Suppressor macrophage (primary cell): ENCODE results near the gene TMEM240.
"Not testable (repeated sequence)": the region's sequence is repeated elsewhere in the genome, so short reads cannot be mapped to it uniquely, and the experiment has no call there.

Experiments used
- DNase-seq, 4 experiments: peaks; one replicate each; pipeline ENCODE4 v3.0.0-alpha.2; 2020 to 2022

TMEM240 gene

GRCh38 chr1:1556961-1557360 is 16.5 kb upstream of the TMEM240 start:
- not testable (repeated sequence) for DNase-seq

- no peak for DNase-seq
Observed at GRCh38 chr1:1556505-1556904, 16.1 kb upstream of the TMEM240 start.

- DNase-seq = no peak
Observed at GRCh38 chr1:1554926-1555915, 14.8 kb upstream of the TMEM240 start.

GRCh38 chr1:1554550-1554925 is 14.1 kb upstream of the TMEM240 start:
- DNase-seq = no peak

GRCh38 chr1:1553821-1554494 is 13.5 kb upstream of the TMEM240 start:
- DNase-seq = no peak

GRCh38 chr1:1552263-1552639 is 11.8 kb upstream of the TMEM240 start:
- no peak for DNase-seq

- no peak for DNase-seq
Observed at GRCh38 chr1:1551524-1552262, 11.3 kb upstream of the TMEM240 start.

GRCh38 chr1:1550591-1551432 is 10.4 kb upstream of the TMEM240 start:
- no peak for DNase-seq

- no peak for DNase-seq
Observed at GRCh38 chr1:1550087-1550486, 9.7 kb upstream of the TMEM240 start.

- no peak for DNase-seq
Observed at GRCh38 chr1:1548591-1548990, 8.2 kb upstream of the TMEM240 start.

GRCh38 chr1:1547476-1547875 is 7.1 kb upstream of the TMEM240 start:
- no peak for DNase-seq

GRCh38 chr1:1547011-1547410 is 6.6 kb upstream of the TMEM240 start:
- no peak for DNase-seq

GRCh38 chr1:1545946-1546737 is 5.7 kb upstream of the TMEM240 start:
- DNase-seq = no peak

- no peak for DNase-seq
Observed at GRCh38 chr1:1544544-1544943, 4.1 kb upstream of the TMEM240 start.

GRCh38 chr1:1543706-1544099 is 3.3 kb upstream of the TMEM240 start:
- no peak for DNase-seq

- DNase-seq = no peak
Observed at GRCh38 chr1:1542766-1543705, 2.6 kb upstream of the TMEM240 start.

- no peak for DNase-seq
Observed at GRCh38 chr1:1541956-1542765, 1.7 kb upstream of the TMEM240 start.

- no peak for DNase-seq
Observed at GRCh38 chr1:1540818-1541628, 599 bp upstream of the TMEM240 start.
